ENCODE data around the gene AMFR.

The AMFR gene

DNA sequence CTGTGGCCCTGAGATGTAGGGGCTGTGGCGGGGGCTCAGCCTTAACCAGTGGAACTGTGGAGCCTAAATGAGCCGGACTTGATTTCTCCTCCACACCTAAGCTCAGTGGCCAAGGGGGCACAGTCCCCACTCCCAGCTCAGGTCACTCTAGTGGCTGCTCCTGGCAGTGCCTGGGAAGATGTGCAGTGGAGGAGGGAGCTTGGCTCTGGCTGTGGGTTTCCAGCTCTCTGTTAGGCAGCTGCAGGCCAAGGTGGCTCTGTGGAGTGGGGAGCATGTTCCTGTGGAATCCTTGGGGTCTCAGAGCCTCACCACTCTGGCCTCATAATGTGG is 76.3 kb downstream of the AMFR start:
- FAIRE-seq (peak; percentile 9), DNase-seq (ENCODE audit: insufficient read length, low spot score) (no peak)

DNA sequence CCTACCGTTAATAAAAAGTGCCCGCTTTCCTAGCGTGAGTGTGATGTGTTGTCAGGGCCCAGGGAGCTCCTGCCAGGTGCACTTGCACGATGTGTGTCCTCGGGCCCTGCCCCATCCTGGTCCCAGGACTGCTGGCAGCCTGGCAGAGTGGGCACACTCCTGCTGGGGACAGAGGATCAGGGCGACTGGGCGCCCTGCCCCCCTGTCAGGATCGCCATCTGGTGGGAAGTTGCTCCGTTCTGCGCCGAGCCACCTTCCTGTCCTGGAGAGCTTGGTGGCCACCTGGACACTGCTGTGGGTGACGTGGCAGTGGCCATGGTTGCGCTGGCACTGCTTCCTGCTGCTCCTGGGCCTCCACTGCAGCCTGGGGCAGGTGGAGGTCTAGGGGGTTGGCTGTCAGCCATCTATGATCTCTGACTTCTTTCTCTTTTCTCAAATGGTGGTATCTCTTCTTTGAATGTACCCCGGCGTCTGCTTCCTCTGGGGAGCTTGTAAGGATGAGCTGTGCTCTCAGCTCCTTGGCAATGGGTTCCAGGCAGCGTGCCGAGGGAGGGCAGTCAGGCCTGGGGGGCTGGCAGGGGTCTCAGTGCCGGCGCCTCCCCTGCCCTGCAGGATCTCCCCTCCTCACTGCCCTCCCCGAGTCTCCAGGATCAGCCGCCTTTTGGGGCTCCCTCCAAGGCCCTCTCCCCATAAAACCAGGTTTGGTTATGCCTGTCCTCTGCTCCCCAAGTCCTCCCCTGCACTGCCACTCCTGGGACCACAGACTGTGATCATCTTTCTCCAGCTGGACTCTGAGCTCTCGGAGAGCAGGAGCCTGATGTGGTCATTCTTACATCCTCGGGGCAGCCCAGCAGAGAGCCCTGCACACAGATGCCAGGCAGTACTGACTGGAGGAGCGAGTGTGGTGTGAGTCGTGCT is 76.9 kb downstream of the AMFR start:
- DNase-seq (ENCODE audit: insufficient read length, low spot score), result no peak
- FAIRE-seq, result no peak

DNA sequence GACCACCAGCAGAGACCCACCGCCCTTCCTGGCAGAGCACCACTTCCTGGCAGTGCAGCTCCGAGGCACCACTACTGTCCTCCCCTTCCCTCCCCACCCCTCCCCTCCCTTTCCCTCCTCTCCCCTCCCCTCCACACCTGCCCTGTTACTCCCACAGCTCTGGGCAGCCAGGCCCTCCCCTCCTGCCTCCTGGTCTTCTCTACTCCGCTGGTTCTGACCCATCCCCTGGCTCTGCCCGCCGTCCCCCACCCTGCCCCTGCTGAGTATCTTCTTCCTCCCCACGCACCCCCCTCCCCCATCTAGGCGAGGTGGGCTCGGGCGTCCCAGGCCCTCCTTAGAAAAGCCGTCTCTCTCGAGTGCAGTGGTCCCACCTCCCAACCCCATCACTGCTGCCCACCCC is 77.7 kb downstream of the AMFR start:
- DNase-seq (ENCODE audit: insufficient read length, low spot score), result no peak
- no peak for FAIRE-seq

DNA sequence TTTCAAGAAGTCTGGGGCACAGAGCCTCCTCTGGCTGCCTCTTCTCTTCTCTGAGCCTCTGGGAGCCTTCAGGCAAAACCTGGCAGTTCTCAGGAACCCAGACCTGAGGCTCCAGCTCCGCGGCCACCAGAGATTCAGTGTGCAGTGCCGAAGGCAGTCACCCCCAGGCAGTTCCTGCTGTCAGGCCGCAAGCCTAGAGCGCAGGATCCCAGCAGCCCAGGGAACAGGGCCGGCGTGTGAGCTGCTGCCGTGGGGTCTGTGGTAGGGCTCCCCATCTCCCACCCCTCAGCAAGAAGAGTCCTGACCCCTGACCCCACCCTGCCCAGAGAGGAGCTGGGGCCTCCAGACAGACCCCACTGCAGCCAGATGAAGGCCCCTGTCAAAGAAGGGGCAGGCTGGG is 78.2 kb downstream of the AMFR start:
- FAIRE-seq, result no peak
- no peak for DNase-seq (ENCODE audit: insufficient read length, low spot score)

DNA sequence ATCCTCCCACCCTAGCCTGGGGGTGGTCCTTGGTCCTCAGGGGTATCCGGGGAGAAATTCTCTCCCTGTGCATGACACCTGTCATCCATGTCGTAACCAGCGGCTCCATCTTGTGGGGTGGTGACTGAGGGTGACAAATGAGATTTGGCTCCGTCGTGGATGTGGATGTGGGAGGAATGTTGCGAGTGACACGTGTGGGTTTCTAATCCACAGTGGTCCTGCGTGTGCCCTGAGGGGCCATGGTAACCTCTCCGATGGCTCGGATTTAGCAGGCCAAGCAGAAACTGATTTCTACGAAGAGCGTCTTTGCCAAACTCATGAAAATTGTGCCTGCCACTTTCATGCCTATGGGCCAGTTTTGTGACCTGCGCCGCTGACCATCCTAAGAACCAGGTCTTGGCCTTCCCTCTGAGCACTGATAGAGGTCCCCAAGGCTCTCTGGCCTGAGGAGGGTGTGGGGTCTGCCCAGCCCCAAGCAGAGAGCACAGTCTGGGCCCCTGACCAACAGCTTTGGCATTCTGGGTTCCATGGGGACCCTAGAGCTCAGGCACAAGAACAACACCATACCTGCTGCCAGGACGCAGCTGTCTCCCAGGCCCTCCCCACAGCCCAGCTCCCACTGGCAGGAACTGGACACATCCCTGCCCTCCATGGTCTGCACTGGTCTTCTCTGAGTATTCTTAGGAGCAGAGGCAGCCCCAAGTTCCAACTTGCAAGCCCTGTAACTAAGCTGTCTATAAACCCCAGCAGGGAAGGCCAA is 79.0 kb downstream of the AMFR start:
- DNase-seq (ENCODE audit: insufficient read length, low spot score) (no peak), FAIRE-seq (no peak)

DNA sequence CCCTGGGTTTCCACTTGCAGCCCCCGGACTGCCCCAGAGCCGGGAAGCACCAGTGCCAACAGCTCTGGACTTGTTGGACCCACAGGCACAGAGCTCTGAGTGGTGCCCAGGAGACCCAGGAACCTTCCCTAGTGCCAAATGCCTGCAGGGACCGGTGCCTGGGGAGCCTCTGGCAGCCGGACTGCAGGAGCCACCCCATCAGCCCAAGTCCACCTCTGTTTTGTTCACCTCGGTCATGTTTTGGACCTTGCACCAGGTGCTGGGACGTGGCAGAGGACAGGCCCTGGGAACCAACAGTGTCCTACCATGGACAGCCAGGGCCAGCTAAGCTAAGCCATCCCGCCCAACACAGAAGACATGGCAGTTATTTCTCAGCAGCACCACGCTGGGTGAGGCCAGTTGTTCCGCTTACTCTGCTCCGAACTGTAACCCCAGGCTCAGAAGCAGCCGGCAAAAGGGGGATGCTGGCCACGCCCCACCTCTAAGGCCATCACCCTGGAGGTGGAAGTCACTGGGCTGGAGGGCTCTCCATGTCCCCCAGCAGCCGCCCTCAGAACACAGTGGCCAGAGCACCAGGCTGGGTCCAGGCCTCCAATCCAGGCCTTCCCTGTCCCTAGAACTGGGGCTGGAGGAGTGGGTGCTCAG is 79.8 kb downstream of the AMFR start:
- DNase-seq (ENCODE audit: insufficient read length, low spot score), result no peak
- FAIRE-seq, result no peak

DNA sequence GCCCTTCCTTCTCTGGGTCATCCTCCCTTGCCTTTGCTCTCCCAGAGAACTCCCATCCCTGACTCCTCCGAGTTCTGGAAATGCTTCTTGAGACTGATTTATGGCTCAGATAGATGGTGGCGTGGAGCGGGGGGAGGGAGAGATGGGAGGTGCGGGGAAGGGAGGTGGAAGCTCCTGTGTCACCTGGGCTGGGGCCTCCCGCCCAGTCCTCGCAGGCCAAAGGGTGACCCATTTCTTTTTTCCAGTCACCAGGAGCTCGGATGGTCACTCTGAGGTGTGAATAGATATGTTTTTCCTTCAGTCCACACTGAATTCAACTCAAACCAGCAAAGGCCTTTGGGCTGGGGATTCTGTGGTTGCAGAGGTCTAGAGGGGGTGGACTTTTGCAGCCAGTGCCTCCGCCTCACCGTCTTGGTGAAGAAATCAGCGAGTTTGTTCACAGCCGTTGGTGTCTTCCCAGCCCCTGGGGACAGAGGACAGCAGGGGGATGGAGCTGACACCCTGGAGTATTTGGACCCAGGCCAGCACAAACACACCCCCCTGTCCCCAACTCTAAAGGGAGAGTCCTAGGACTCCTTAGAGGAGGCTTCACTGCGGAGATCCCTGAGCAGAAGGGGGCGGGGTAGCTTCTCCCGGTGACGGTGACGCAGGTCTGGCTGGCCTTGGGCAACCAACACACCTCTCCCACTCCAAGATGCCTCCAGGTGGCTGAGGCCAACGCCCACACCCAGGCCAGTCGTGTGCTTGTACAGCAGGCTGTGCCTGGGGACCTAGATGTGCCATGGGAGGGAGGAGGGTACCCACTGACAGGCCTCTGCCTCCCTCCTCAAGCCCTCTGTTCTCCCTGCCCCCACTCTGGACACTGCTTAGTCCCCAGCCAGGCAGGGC is 80.6 kb downstream of the AMFR start:
- FAIRE-seq (no peak), DNase-seq (ENCODE audit: insufficient read length, low spot score) (no peak)

DNA sequence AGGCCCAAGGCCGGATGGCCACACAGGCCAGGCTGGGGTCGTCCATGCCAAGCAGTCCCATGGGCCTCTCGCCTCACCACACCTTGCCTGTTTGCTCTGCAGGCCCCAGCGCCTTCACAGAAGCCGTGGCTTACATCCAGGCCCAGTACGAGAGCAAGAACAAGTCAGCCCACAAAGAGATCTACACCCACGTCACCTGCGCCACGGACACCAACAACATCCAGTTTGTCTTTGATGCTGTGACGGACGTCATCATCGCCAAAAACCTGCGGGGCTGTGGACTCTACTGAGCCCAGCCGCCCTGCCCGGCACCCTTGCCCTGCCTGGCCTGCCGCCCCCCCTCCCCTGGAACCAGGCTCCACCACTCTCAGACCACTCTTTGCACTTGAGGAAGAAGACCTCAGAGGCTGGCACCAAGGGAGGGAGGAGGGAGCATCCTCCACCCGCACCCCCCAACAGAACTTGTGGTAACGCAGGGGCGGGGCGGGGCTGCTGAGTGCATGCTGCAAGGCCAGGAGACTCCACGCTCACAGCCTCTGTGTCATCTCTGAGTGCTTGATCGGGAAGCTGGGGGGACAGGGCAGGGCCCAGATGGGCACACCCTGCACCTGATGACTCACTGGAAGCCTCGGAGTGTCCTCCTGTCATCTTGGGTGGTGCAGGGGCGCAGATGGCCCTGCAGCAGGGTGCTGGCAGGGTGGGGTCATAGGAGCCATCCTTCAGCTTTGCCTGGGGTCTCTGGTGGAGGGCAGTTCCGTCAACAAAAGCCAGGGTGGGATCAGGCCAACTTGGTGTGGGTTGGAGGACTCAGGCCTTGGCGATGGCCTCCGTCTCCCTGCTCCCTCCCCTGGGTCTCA is 81.5 kb downstream of the AMFR start:
- peak; percentile 4 for FAIRE-seq
- no peak for DNase-seq (ENCODE audit: insufficient read length, low spot score)

DNA sequence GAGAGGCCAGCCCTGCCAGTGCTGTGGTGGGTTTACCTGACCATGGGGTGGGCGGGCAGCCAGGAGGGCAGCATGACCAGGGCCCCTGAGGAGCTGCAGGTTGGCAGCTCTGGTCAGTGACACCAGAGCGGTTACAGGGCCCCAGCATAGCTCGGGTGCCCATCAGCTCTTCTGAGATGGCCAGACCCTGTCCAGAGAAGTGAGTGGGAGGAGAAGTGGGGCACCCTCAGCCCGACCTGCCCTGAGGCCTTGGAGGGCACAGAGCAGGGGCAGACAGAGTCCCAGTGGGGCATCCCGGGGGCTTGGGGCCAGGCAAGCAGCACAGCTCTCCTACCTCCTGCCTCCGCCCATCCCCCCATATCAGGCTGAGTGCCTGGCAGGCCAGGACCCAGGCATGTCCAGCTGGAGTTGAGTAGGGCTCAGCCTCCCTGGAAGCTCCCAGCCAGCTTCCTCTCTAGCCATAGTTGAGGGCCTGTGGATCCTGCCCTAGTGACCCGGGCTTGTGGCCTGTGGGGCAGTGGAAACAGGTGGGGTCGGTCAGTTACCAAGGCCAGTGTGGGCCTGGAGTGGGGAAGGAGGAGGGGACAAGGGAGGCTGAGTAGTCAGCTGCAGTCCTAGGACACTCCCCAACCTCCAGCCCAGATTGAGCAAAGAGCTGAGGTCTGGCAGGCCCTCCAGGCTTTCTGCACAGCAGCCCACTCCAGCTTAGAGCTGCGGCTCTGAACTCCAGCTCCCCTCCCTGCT is 83.5 kb downstream of the AMFR start:
- FAIRE-seq (no peak), DNase-seq (ENCODE audit: insufficient read length, low spot score) (no peak)

DNA sequence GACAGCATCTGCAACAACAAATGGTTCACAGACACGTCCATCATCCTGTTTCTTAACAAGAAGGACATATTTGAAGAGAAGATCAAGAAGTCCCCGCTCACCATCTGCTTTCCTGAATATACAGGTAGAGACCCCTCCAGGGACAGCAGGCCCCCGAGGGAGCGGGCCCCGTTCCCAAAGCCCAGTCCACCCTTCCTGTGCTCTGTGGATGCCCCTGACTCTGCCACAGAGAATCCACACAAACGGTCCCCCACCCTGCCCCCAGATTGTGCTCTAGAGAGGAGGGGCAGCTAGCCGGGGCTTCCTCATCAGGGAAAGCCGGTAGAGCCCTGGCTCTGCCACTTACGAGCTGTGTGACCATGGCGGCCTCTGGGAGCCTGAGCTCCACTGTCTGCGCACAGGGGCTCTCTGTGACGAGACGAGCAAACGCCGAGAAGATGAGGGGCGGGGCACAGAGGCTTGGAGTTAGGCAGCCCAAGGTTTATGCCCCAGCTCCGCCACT is 84.4 kb downstream of the AMFR start:
- no peak for FAIRE-seq
- no peak for DNase-seq (ENCODE audit: insufficient read length, low spot score)

DNA sequence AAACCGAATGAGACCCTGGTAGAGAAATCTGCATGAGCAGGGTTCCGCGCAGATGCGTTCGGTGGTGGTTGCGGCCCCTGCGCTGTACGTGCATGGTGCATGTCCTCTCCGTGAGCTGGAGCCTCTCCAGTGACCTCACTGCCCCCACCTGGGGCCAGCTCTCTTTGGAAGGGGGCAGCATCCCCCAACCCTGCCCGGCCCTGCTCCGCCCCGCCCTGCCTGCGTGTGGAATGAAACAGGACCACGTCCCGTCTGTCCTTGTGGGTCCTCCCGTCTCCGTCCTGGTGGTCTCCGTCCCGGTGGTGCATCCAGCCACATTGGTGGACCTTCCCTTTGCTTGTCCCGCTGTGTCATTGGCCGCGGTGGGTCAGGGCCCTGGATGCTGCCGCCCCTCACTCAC is 84.9 kb downstream of the AMFR start:
- FAIRE-seq, result no peak
- no peak for DNase-seq (ENCODE audit: insufficient read length, low spot score)

DNA sequence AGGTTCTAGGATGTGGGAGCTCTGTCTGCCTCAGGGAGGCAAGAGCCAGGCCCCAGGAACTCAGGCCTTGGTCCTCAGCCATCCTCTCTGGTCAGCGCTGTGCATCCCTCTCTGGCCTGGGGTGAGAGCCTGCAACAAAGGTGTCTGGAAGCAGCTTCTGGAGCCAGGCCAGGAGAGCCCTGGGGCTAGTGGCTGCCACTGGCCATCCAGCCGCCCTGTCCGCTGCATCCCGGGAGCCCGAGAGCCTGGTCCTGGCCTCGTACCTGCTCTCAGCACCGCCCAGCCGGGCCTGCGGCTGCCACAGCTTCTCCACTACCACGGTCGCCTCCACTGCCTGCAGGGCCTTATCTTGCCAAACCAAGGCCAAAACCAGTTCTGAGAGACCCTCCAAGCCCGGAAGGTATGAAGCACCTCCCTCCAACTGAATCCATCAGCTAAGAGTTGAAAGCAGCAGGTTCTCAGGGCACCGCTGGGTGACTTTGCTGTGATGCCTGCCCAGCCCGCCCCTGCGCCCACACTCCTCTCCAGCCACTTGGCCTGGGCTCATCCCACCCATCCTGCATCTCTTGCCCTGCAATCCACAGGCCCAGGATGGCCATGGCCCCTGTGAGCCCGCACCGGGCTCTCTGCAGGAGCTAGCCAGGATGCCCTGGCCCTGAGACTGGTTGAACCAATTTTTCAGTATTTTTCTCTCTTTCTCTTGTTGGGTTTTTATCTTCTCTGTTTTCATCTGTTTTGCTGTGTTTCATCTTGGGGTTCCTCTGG is 85.7 kb downstream of the AMFR start:
- FAIRE-seq (no peak), DNase-seq (ENCODE audit: insufficient read length, low spot score) (no peak)

DNA sequence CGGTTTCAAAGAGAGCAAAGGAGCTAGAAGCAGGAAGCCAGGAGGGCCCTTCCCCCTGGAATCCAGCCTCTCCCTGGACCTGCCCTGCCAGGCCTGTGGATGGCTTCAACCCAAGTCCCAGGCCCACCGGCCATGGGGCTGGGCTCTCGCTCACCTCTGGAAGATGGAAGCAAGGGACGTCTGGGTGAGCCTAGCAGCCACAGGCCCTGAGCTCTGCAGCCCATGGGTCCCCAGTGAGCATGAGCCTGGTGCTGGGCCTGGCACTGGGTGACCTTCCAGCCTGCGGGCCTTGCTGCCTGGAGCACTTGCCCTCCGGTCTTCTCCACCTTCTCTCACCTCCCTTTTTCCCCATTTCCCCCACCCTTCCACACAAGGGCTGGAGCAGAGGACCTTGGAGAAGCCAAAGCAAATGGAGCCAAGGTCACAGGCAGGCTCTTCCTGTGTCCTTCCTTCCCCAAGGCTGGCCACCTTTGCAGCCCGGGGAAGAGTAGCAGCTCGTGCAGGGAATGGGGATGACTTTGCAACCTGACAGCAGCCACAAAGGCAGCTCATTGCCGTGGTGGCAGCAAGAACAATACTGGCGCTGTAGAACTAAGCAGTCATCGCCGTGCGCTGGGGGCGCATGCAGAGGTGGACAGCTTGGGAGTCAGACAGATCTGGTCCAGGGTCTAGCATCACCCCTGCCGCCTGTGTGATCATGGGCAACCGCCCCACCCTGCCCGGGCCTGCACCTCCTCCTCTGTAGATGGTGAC is 86.6 kb downstream of the AMFR start:
- FAIRE-seq, result no peak
- no peak for DNase-seq (ENCODE audit: insufficient read length, low spot score)

DNA sequence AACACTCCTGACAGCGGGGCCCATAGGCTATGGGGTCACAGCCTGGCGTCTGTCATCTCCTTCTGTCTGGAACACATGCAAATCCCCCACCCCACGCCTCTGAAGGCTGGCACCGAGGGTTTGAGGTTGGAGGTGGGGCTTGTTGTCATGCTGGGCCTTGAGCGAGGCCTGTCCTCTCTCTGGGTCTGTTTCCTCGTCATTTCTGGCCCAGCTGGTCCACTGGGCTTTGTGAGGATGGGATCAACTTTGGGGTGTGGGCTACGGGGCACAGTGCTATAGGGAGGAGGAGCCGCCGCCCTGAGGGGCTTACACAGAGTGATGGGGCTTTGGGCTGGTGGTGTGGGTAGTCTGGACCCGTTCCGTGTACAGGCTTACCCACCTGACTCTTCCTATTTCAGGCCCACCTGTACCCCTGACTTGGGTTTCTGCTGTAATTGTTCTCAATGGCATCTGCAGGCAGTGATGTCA is 87.5 kb downstream of the AMFR start:
- FAIRE-seq (no peak), DNase-seq (ENCODE audit: insufficient read length, low spot score) (no peak)

DNA sequence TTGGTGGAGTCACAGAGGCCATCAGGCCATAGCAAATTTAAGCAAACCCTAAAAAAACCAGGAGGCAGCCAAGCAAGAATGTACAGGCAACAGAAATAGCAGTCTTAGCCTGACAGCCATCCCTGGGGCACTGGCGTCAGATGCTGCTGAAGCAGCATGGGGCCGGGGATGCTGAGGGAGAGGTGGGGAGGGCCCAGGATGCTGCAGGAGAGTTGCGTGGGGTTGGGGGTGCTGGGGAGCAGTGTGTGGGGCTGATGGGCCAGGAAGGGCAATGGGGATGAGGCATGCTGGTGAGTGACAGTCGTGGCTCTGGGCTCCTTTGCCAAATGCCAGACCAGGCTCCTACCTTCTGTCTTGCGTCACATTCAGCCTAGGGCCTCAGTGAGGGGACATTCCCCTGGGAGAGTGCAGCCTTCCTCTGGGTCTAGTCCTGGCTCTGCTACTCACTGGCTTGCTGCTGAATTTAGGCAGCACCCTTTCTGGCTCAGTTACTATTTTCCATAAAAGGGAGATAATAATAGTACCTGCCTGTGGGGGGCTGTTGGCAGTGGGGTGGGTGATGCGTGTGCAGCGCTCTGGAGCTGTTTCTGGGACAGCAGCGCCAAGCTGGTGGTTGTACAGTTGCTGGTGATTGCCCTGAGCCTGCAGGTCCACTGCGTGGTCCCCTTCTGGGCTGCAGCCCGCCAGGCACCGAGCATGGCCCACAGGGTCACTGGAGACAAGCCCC is 88.1 kb downstream of the AMFR start:
- FAIRE-seq, result no peak
- DNase-seq (ENCODE audit: insufficient read length, low spot score), result no peak

DNA sequence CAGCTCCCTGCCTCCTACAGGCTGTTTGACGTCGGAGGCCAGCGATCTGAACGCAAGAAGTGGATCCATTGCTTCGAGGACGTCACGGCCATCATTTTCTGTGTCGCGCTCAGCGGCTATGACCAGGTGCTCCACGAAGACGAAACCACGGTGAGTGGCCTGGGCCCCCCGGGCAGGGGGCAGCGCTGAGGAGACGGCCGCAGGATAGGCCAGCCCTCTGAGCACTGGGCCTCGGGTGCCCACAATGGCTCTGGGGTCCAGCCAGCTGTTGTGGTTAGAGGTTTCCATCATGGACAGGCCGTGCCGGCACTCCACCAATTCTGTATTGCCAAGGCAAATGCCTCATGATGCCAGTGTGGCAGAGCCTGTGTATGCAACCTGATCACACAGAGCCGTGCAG is 88.6 kb downstream of the AMFR start:
- FAIRE-seq, result no peak
- no peak for DNase-seq (ENCODE audit: insufficient read length, low spot score)
